ENCODE data around the gene CTSV. TPM values are rescaled to one million over a fixed set of nuclear protein-coding genes. Genes with fewer than 3 reads are reported as not detected.
A peak's percentile ranks its signal among the peaks of the same experiment; 100 is the strongest.
"Not testable (repeated sequence)": the region's sequence is repeated elsewhere in the genome, so short reads cannot be mapped to it uniquely, and the experiment has no call there.

Gene CTSV
- total RNA-seq, 6 donors from 2014 or later: 0.34 to 1.5 (median 0.63) TPM; not detected in 2

DNA sequence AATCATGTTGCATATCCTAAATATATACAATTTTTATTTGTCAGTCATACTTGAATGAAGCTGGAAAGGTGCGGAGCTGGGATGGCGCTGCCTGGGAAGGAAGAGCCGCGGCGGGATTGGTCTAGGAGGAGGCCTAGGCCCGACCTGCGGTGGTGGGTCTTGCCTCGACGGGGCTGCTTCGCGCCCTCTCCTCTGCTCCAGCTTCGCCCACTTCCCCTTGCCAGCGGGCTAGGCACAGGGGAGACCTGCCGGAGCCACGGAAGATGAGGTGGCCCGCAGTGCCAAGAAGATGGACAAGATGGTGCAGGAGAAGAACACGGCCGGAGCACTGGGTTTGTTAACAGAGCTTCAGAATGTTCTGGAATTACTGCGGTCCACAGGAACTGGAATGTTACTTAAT, 28.5 kb upstream of the CTSV start:
- no peaks in the 10 kb centered on the region for H3K27me3 ChIP-seq
- H3K36me3 ChIP-seq: no peaks in the 10 kb centered on the region
- H3K9me3 ChIP-seq: no peaks in the 10 kb centered on the region
- ATAC-seq (ENCODE audit: low FRiP score in 2 of 2): no peak
- no peaks in the 10 kb centered on the region for H3K4me1 ChIP-seq
- peak in 1 of 2 donors; percentile 61 for DNase-seq
- H3K27ac ChIP-seq: no peak overlapping the region
- 89 to 93% methylated on average over 19 of the region's 19 CpGs for WGBS, 2 donors
- TF ChIP-seq, protein P1, sequence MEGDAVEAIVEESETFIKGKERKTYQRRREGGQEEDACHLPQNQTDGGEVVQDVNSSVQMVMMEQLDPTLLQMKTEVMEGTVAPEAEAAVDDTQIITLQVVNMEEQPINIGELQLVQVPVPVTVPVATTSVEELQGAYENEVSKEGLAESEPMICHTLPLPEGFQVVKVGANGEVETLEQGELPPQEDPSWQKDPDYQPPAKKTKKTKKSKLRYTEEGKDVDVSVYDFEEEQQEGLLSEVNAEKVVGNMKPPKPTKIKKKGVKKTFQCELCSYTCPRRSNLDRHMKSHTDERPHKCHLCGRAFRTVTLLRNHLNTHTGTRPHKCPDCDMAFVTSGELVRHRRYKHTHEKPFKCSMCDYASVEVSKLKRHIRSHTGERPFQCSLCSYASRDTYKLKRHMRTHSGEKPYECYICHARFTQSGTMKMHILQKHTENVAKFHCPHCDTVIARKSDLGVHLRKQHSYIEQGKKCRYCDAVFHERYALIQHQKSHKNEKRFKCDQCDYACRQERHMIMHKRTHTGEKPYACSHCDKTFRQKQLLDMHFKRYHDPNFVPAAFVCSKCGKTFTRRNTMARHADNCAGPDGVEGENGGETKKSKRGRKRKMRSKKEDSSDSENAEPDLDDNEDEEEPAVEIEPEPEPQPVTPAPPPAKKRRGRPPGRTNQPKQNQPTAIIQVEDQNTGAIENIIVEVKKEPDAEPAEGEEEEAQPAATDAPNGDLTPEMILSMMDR (IDR thresholded peaks at IDR 0.05): no peak
- H3K4me3 ChIP-seq: no peak overlapping the region

DNA sequence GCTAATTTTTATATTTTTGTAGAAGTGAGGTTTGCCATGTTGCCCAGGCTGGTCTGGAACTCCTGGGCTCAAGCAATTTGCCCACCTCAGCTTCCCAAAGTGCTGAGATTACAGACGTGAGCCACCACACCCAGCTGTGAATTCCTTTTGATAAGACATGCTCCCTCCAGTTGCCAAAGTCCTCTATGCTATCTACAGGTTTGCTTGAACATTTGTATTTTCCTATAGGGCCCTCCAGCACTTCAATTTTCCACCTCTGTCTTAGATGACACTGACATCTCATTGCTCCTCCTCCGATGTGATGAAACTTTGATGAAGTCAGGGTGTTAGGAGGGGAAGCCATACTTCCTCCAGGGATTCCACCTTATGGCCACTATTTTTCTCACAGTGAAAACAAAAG, 25.2 kb upstream of the CTSV start:
- WGBS, 2 donors: 61 to 77% methylated on average over 2 of the region's 2 CpGs
- Histone ChIP-seq H3K27me3 (no peaks in the 10 kb centered on the region), H3K4me3 (no peak overlapping the region), H3K27ac (no peak overlapping the region), H3K9me3 (no peaks in the 10 kb centered on the region), H3K36me3 (no peaks in the 10 kb centered on the region), H3K4me1 (no peaks in the 10 kb centered on the region)
- TF ChIP-seq, protein P1 (IDR thresholded peaks at IDR 0.05): no peak
- no peak for TF ChIP-seq POLR2A (IDR thresholded peaks at IDR 0.05)
- TF ChIP-seq EP300 (IDR thresholded peaks at IDR 0.05): no peak
- TF ChIP-seq POLR2AphosphoS5 (IDR thresholded peaks at IDR 0.05): no peak
- DNase-seq (no peak), ATAC-seq (ENCODE audit: low FRiP score in 2 of 2) (no peak)

DNA sequence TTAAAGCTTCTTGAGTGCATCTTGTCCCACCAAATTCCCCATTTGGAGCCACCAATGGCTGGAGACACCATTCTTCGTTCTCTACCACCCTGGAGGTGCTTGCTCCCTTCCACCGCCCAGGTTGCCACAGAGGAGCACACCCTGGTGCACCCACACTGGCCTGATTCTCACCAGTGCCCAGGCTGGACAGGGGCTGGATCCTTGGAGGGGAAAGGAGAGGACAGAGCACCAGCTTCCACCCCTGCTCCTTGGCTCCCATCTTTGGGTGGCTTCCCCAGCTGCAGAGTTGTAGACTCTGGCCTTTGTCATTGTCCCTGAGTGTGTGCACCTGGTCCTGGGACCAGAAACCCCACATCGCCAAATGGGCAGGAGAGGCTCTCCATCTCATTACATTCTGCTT, 21.9 kb upstream of the CTSV start:
- Histone ChIP-seq H3K36me3 (no peaks in the 10 kb centered on the region), H3K4me3 (no peak overlapping the region), H3K27me3 (no peaks in the 10 kb centered on the region), H3K27ac (no peak overlapping the region), H3K9me3 (no peaks in the 10 kb centered on the region), H3K4me1 (no peaks in the 10 kb centered on the region)
- DNase-seq (no peak), ATAC-seq (ENCODE audit: low FRiP score in 2 of 2) (no peak)
- WGBS, 2 donors: 84 to 95% methylated on average over 3 of the region's 3 CpGs
- TF ChIP-seq POLR2A (IDR thresholded peaks at IDR 0.05) (no peak), EP300 (IDR thresholded peaks at IDR 0.05) (no peak), POLR2AphosphoS5 (IDR thresholded peaks at IDR 0.05) (no peak)
- TF ChIP-seq, protein P1 (IDR thresholded peaks at IDR 0.05): no peak

DNA sequence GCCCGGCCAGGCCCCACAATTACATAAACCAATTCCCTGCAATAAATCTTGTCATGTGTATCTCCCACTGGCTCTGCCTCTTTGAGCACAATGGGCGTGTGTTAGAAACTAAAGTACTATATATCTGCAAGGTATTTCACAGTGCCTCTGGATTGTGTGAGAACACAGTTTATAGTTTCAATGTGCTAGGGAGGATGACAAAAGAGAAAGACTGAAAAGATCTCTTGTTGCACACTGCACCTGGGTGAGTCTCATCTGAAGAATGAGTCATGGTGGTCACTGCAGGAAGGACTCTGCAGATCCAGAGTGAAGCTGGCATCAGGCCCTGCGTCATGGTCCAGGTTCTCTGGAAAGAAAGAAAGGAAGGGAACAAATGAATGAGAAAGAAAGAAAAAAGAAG, 20.7 kb upstream of the CTSV start:
- DNase-seq: no peak
- ATAC-seq (ENCODE audit: low FRiP score in 2 of 2): no peak

DNA sequence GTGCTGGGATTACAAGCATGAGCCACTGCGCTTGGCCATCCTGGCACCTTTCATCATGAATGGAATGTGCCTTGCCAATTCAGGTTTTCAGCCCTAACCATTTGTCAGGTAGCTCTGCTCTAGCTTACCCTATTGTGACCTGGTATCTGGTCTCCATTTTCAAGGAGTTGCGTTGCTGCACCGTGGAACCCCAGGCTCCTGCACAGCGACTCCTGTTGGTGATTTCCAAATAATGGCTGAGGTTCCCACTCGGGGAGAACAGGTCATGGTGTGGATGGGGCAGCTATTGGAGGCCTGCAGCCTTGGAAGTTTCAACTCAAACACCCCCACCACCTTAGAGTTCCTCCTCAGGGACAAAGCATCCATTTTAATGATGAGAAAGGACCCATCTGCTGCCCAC, 18.7 kb upstream of the CTSV start:
- Histone ChIP-seq H3K4me3 (no peak overlapping the region), H3K4me1 (no peaks in the 10 kb centered on the region), H3K36me3 (no peaks in the 10 kb centered on the region), H3K9me3 (no peaks in the 10 kb centered on the region), H3K27me3 (peaks cover 0 to 2% (median 0%) of the 10 kb centered on the region in 4 donors), H3K27ac (no peak overlapping the region)
- ATAC-seq (ENCODE audit: low FRiP score in 2 of 2) (no peak), DNase-seq (no peak)
- TF ChIP-seq EP300 (IDR thresholded peaks at IDR 0.05) (no peak), POLR2A (IDR thresholded peaks at IDR 0.05) (no peak), POLR2AphosphoS5 (IDR thresholded peaks at IDR 0.05) (no peak)
- TF ChIP-seq, protein P1 (IDR thresholded peaks at IDR 0.05): no peak
- 97 to 100% methylated on average over 1 to 5 of the region's 5 CpGs for WGBS, 2 donors

More for the DNA sequence above, 20.7 kb upstream of the CTSV start:
- Histone ChIP-seq H3K27me3 (no peaks in the 10 kb centered on the region), H3K36me3 (no peaks in the 10 kb centered on the region), H3K9me3 (no peaks in the 10 kb centered on the region), H3K4me1 (no peaks in the 10 kb centered on the region), H3K4me3 (no peak overlapping the region), H3K27ac (no peak overlapping the region)
- TF ChIP-seq POLR2AphosphoS5 (IDR thresholded peaks at IDR 0.05): no peak
- TF ChIP-seq, protein P1 (IDR thresholded peaks at IDR 0.05): no peak
- TF ChIP-seq POLR2A (IDR thresholded peaks at IDR 0.05): no peak
- TF ChIP-seq EP300 (IDR thresholded peaks at IDR 0.05): no peak
- 89 to 90% methylated on average over 3 of the region's 3 CpGs for WGBS, 2 donors

DNA sequence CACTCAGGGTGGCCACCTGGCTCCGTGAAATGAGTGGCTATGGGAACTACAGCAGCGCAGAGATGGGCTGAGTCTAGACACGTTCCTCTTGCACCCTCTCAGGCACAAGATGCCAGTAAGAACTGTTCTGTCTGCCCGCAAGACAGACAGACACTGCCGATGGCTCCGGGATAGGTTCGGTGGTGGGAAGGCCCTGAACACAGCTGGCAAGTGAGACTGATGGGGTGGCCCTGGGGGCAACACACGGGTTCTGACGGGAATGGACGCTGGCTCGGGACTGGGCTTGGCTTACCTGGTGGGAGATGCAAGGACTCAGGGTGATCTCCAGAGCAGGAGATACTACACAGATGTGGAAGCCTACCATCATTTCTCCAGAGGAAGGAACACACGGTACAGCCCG, 16.9 kb upstream of the CTSV start:
- not testable (repeated sequence) for ATAC-seq (ENCODE audit: low FRiP score in 2 of 2); H3K4me3 ChIP-seq; H3K27me3 ChIP-seq; H3K36me3 ChIP-seq; H3K4me1 ChIP-seq; H3K9me3 ChIP-seq; H3K27ac ChIP-seq
- DNase-seq: peak in 1 of 2 donors; percentile 3
- 87 to 93% methylated on average over 5 to 13 of the region's 13 CpGs for WGBS, 2 donors
